ENCODE measurements around the gene ATP8A2. TPM values are rescaled to one million over a fixed set of nuclear protein-coding genes. Genes with fewer than 3 reads are reported as not detected.

ATP8A2 gene
- total and polyA plus RNA-seq, 9 of the 15 experiments (the other 6 are each of a cell fraction or from before 2014, with no cell fraction given), result under 0.01 to 0.33 (median 0.06) TPM; not detected in 4

DNA sequence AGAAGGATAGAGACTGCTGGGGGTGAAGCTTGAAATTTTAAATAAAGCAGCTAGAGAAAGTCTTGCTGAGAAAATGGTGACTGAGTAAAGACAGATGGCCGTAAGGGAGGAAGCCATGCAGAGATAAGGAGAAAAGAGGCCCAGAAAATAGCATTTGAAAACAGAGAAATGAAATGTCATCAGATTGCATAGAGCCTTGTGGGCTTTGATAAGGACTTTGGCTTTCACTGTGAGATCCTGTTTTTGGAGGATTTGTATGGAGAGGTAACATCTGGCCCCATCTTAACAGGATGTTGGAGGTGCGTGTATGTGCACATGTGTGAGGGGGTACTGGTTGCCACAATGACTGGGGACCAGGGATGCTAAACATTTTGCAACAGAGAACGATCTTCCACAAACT, 19.5 kb upstream of the ATP8A2 start (continued):
- TF ChIP-seq GATAD2A (IDR thresholded peaks at IDR 0.05) (peak; percentile 48; the same call in 1 of the 2 replicates), PRPF4 (IDR thresholded peaks at IDR 0.05; ENCODE audit: insufficient read depth, low read depth, low read length, poor library complexity, severe bottlenecking) (no peak), DIDO1 (tag; IDR thresholded peaks at IDR 0.05; ENCODE audit: low read depth) (no peak), STAT5B (CRISPR knock-in tag; IDR thresholded peaks at IDR 0.05) (no peak), NFE2L1 (tag; IDR thresholded peaks at IDR 0.05; ENCODE audit: borderline replicate concordance, low read depth) (no peak), LCOR (CRISPR knock-in tag; IDR thresholded peaks at IDR 0.05) (no peak), JUN (IDR thresholded peaks at IDR 0.05; ENCODE audit: borderline replicate concordance, low read depth, low read length) (no peak), JUN (CRISPR knock-in tag; IDR thresholded peaks at IDR 0.05; ENCODE audit: borderline replicate concordance) (no peak), CHCHD3 (CRISPR knock-in tag; IDR thresholded peaks at IDR 0.05) (no peak), ZNF444 (CRISPR knock-in tag; IDR thresholded peaks at IDR 0.05) (no peak), NR3C1 (CRISPR knock-in tag; IDR thresholded peaks at IDR 0.05) (no peak), ZKSCAN8 (CRISPR knock-in tag; IDR thresholded peaks at IDR 0.05) (peak; percentile 72; the same call in 1 of the 2 replicates), NFIX (CRISPR knock-in tag; IDR thresholded peaks at IDR 0.05; ENCODE audit: low read depth) (no peak), RBM17 (IDR thresholded peaks at IDR 0.05; ENCODE audit: borderline replicate concordance, low read depth, low read length) (no peak), ZNF41 (CRISPR knock-in tag; conservative IDR thresholded peaks at IDR 0.05) (no peak)
- TF ChIP-seq, protein P1, sequence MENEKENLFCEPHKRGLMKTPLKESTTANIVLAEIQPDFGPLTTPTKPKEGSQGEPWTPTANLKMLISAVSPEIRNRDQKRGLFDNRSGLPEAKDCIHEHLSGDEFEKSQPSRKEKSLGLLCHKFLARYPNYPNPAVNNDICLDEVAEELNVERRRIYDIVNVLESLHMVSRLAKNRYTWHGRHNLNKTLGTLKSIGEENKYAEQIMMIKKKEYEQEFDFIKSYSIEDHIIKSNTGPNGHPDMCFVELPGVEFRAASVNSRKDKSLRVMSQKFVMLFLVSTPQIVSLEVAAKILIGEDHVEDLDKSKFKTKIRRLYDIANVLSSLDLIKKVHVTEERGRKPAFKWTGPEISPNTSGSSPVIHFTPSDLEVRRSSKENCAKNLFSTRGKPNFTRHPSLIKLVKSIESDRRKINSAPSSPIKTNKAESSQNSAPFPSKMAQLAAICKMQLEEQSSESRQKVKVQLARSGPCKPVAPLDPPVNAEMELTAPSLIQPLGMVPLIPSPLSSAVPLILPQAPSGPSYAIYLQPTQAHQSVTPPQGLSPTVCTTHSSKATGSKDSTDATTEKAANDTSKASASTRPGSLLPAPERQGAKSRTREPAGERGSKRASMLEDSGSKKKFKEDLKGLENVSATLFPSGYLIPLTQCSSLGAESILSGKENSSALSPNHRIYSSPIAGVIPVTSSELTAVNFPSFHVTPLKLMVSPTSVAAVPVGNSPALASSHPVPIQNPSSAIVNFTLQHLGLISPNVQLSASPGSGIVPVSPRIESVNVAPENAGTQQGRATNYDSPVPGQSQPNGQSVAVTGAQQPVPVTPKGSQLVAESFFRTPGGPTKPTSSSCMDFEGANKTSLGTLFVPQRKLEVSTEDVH (IDR thresholded peaks at IDR 0.05; ENCODE audit: low read depth, partially characterized antibody), result no peak
- TF ChIP-seq, protein P2, sequence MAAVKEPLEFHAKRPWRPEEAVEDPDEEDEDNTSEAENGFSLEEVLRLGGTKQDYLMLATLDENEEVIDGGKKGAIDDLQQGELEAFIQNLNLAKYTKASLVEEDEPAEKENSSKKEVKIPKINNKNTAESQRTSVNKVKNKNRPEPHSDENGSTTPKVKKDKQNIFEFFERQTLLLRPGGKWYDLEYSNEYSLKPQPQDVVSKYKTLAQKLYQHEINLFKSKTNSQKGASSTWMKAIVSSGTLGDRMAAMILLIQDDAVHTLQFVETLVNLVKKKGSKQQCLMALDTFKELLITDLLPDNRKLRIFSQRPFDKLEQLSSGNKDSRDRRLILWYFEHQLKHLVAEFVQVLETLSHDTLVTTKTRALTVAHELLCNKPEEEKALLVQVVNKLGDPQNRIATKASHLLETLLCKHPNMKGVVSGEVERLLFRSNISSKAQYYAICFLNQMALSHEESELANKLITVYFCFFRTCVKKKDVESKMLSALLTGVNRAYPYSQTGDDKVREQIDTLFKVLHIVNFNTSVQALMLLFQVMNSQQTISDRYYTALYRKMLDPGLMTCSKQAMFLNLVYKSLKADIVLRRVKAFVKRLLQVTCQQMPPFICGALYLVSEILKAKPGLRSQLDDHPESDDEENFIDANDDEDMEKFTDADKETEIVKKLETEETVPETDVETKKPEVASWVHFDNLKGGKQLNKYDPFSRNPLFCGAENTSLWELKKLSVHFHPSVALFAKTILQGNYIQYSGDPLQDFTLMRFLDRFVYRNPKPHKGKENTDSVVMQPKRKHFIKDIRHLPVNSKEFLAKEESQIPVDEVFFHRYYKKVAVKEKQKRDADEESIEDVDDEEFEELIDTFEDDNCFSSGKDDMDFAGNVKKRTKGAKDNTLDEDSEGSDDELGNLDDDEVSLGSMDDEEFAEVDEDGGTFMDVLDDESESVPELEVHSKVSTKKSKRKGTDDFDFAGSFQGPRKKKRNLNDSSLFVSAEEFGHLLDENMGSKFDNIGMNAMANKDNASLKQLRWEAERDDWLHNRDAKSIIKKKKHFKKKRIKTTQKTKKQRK (IDR thresholded peaks at IDR 0.05; ENCODE audit: borderline replicate concordance, low read depth, low read length), result no peak
- TF ChIP-seq, protein P3, sequence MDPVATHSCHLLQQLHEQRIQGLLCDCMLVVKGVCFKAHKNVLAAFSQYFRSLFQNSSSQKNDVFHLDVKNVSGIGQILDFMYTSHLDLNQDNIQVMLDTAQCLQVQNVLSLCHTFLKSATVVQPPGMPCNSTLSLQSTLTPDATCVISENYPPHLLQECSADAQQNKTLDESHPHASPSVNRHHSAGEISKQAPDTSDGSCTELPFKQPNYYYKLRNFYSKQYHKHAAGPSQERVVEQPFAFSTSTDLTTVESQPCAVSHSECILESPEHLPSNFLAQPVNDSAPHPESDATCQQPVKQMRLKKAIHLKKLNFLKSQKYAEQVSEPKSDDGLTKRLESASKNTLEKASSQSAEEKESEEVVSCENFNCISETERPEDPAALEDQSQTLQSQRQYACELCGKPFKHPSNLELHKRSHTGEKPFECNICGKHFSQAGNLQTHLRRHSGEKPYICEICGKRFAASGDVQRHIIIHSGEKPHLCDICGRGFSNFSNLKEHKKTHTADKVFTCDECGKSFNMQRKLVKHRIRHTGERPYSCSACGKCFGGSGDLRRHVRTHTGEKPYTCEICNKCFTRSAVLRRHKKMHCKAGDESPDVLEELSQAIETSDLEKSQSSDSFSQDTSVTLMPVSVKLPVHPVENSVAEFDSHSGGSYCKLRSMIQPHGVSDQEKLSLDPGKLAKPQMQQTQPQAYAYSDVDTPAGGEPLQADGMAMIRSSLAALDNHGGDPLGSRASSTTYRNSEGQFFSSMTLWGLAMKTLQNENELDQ (CRISPR knock-in tag; IDR thresholded peaks at IDR 0.05; ENCODE audit: borderline replicate concordance), result no peak
- TF ChIP-seq, protein P4, sequence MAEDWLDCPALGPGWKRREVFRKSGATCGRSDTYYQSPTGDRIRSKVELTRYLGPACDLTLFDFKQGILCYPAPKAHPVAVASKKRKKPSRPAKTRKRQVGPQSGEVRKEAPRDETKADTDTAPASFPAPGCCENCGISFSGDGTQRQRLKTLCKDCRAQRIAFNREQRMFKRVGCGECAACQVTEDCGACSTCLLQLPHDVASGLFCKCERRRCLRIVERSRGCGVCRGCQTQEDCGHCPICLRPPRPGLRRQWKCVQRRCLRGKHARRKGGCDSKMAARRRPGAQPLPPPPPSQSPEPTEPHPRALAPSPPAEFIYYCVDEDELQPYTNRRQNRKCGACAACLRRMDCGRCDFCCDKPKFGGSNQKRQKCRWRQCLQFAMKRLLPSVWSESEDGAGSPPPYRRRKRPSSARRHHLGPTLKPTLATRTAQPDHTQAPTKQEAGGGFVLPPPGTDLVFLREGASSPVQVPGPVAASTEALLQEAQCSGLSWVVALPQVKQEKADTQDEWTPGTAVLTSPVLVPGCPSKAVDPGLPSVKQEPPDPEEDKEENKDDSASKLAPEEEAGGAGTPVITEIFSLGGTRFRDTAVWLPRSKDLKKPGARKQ (CRISPR knock-in tag; IDR thresholded peaks at IDR 0.05), result no peak

Measured in K562 (cell line).